ENCODE data around the gene TMEM89. TPM values are rescaled to one million over a fixed set of nuclear protein-coding genes. Genes with fewer than 3 reads are reported as not detected.
A peak's percentile ranks its signal among the peaks of the same experiment; 100 is the strongest.

TMEM89 gene
- total RNA-seq, 1 experiment from 2014 or later, result not detected

- POLR2A ChIA-PET, result interaction anchor here (0.6 to 7.4 kb wide), 8 partner anchors 10 to 68 kb away, joined by 3 to 50 read pairs (median 4); partner anchors contain the start of genes PFKFB4, SLC26A6 and UQCRC1
Observed at GRCh38 chr3:48624767-48625166, 3.2 kb upstream of the TMEM89 start.

GRCh38 chr3:48623851-48624547 is 2.4 kb upstream of the TMEM89 start:
- BruUV-seq (replicated peaks), result no TSS peak
- DNase-seq (ENCODE audit: unreplicated experiment), result no peak
- POLR2A ChIA-PET, result interaction anchor here (0.6 to 7.4 kb wide), 9 partner anchors 11 to 130 kb away, joined by 3 to 50 read pairs (median 3); partner anchors contain the start of gene SLC26A6
- no peaks in the 10 kb centered on the region for H3K9me3 Mint-ChIP-seq (ENCODE audit: unreplicated experiment)
- H3K36me3 Mint-ChIP-seq (ENCODE audit: insufficient read depth, unreplicated experiment), result peaks cover 47% of the 10 kb centered on the region
- H3K4me1 Mint-ChIP-seq (ENCODE audit: insufficient read depth, unreplicated experiment), result peaks cover 5% of the 10 kb centered on the region
- intact Hi-C loops (cut with micrococcal nuclease), result no loop called here
- H3K4me3 Mint-ChIP-seq (ENCODE audit: unreplicated experiment), result no peak overlapping the region
- H3K27ac Mint-ChIP-seq (ENCODE audit: low read depth, unreplicated experiment), result no peak overlapping the region
- CTCF ChIA-PET, result interaction anchor here (0.6 to 3.8 kb wide), 3 partner anchors 12 to 63 kb away, joined by 4 to 16 read pairs (median 8); partner anchors contain the start of gene SLC26A6
- TF ChIP-seq CTCF (IDR thresholded peaks at IDR 0.05; ENCODE audit: unreplicated experiment), result no peak
- H3K27me3 Mint-ChIP-seq (ENCODE audit: insufficient read depth, unreplicated experiment), result no peaks in the 10 kb centered on the region

More at GRCh38 chr3:48624767-48625166, 3.2 kb upstream of the TMEM89 start:
- no peaks in the 10 kb centered on the region for H3K27me3 Mint-ChIP-seq (ENCODE audit: insufficient read depth, unreplicated experiment)
- H3K4me1 Mint-ChIP-seq (ENCODE audit: insufficient read depth, unreplicated experiment), result peaks cover 5% of the 10 kb centered on the region
- peaks cover 55% of the 10 kb centered on the region for H3K36me3 Mint-ChIP-seq (ENCODE audit: insufficient read depth, unreplicated experiment)
- CTCF ChIA-PET, result interaction anchor here (0.6 to 3.8 kb wide), 3 partner anchors 9 to 186 kb away, joined by 3 to 16 read pairs (median 3); partner anchors contain the start of gene SLC26A6
- H3K4me3 Mint-ChIP-seq (ENCODE audit: unreplicated experiment), result no peak overlapping the region
- no peak for TF ChIP-seq CTCF (IDR thresholded peaks at IDR 0.05; ENCODE audit: unreplicated experiment)
- no peak for DNase-seq (ENCODE audit: unreplicated experiment)
- no TSS peak for BruUV-seq (replicated peaks)
- intact Hi-C loops (cut with micrococcal nuclease), result no loop called here
- no peak overlapping the region for H3K27ac Mint-ChIP-seq (ENCODE audit: low read depth, unreplicated experiment)
- H3K9me3 Mint-ChIP-seq (ENCODE audit: unreplicated experiment), result no peaks in the 10 kb centered on the region

GRCh38 chr3:48619541-48620524 is 1.7 kb downstream of the TMEM89 start:
- Mint-ChIP-seq H3K4me3 (ENCODE audit: unreplicated experiment) (no peak overlapping the region), H3K9me3 (ENCODE audit: unreplicated experiment) (no peaks in the 10 kb centered on the region), H3K4me1 (ENCODE audit: insufficient read depth, unreplicated experiment) (peaks cover 20% of the 10 kb centered on the region), H3K27ac (ENCODE audit: low read depth, unreplicated experiment) (peak overlapping the region; percentile 96), H3K27me3 (ENCODE audit: insufficient read depth, unreplicated experiment) (no peaks in the 10 kb centered on the region), H3K36me3 (ENCODE audit: insufficient read depth, unreplicated experiment) (peaks cover 43% of the 10 kb centered on the region)
- ChIA-PET CTCF (interaction anchor here (0.6 to 0.8 kb wide), 3 partner anchors 14 to 276 kb away, joined by 3 to 5 read pairs (median 3); no protein-coding TSS in a partner anchor), POLR2A (interaction anchor here (0.6 to 7.4 kb wide), 5 partner anchors 8 to 21 kb away, joined by 3 to 50 read pairs (median 3); partner anchors contain the start of gene SLC26A6)
- BruUV-seq (replicated peaks), result no TSS peak
- DNase-seq (ENCODE audit: unreplicated experiment), result no peak
- intact Hi-C loops (cut with micrococcal nuclease), result no loop called here
- no peak for TF ChIP-seq CTCF (IDR thresholded peaks at IDR 0.05; ENCODE audit: unreplicated experiment)
